GM18519 (cell line): Measurements from ENCODE around the gene ATP1A3.

Experiments used
- ATAC-seq: cut with Tn5 transposase; IDR thresholded peaks from one replicate; pipeline ENCODE4 v1.9.1; 2021; ENCODE audit warnings: mild to moderate bottlenecking, moderate library complexity; ENCODE audit not compliant: unreplicated experiment, low FRiP score

ATP1A3 gene

GRCh38 chr19:41930926-41931592 lies 63.0 kb downstream of the ATP1A3 start:
- no peak for ATAC-seq

GRCh38 chr19:41930322-41930722 lies 63.7 kb downstream of the ATP1A3 start:
- no peak for ATAC-seq

- ATAC-seq = no peak
Measured at GRCh38 chr19:41929536-41930071, 64.4 kb downstream of the ATP1A3 start.

GRCh38 chr19:41928754-41929535 lies 65.1 kb downstream of the ATP1A3 start:
- no peak for ATAC-seq

DNA sequence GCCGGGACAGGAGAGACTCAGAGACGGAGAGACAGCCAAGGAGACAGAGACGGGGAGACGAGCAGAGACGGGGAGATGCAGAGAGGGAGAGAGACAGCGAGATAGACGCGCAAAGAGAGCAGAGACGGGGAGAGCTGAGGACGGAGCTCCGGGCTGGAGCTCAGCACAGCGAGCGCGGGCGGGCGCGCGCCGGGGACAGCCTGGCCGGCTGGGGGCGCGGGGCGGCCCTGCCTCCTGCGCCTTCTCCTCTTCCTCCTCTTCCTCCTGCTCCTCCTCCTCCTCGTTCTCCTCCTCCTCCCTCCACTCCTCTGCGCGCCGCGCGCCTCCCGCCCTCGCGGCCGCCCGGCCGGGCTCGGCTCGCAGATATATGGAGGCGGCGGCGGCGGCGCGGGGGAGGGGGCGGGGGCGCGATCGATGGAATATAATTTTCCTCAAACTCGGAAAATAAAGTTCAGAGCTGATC lies 65.8 kb downstream of the ATP1A3 start, which contains the start of gene ERFL:
TSS of gene ERFL (minus strand) at position 229 of the 463 bp plus-strand sequence. CDS start 15,530 bp downstream, outside the sequence.
- no peak for ATAC-seq

DNA sequence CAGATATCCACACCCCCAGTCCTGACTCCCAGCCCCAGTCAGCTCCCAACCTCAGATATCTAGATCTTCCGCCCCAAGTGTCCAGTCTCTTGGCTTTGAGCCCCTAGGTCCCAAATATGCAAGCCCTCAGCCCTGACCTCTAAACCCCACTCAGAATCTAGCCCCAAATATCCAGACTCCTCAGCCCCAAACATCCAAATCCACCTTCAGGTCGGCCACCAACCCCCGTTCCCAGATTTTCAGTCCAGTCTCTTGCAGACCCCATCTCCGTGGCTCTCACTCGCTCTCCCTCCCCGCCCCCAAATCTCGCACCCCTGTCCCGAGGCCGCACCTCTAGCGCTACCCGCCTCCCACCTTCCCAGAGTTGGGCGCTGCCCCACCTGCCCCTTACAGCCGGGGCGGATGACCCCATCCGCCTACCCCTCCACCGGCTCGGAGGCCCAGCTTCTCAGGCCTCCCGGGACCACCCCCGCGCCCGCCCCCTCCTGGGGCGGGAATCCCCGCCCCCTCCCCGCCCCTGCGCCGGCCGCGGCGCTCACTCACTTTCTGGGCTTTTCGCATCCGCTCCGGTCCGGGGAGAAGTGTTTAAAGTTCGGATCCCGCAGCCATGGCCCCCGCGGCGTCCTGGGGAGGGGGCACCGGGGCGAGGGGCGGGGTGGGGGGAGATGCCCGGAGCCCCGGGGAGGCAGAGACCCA lies 66.4 kb downstream of the ATP1A3 start:
- no peak for ATAC-seq

GRCh38 chr19:41926763-41927496 lies 67.1 kb downstream of the ATP1A3 start:
- ATAC-seq = no peak

DNA sequence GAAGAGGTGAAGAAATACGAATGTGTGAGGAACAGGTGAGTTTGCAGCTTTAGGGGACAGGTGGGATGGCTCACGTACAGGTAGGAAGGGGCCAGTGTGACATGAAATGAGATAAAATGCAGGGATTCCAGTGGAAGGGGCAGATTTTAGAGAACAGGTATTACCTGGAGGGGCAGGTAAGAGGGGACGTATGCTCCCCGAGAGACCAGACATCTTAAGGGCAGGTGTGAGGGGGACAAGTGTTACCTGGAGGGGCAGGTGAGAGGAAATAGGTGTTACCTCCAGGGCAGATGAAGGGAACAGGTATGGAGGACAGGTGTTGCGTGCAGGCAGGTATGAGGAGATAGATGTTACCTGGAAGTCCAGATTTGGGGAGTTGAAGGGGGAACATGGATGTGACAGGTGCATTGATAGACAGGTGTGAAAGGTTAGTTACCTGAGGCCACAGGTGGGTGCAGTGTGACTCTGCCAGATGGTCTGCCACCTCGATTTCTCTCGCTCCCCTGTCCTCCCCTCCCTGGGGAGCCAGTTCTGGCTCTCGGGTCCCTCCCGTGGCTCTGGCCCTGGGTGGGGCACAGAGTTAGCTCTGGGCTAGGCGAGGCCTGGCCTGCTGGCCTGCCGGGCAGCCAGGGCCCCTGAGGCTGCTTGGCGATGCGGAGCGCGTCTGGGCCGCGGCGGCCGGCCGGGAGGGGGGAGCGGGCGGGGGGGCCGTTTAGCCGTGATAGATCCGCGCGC lies 67.8 kb downstream of the ATP1A3 start:
- ATAC-seq = no peak

DNA sequence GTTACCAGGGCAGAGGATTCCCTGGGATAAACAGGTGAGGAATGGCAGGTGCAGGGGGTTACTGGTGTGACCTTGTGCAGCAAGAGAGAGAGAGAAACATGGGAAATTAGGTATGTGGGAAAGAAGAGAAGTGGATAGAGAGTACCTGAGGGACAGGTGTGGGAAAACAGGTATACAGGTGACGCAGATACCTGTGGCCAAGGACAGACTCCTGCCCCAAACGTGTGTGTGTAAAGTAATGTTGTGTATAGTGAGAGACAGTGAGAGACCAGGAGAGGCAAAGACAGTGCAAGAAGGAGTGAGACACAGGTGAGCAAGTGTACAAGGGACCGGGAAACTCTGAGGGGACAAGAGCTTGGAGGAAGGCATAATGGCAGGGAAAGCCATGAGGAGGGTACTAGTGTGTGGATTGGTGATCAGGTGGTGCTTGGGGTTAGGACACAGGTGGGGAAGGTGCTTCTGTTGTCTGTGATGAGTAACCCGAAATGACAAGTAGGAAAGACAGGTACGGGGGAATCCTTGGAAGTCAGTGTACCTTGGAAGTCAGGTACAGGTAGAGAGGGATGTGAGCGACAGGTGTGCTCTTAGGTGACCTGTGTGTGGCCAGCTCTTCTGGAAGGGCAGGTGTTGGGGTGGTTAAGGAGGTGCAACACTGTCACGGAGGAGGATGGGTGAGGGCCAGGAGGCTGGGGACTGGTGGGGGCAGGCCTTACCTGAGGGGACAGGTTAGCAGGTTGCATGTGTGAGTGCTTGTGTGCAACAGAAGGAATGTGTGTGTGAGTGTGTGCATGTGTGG lies 68.6 kb downstream of the ATP1A3 start:
- ATAC-seq = no peak

GRCh38 chr19:41924151-41925145 lies 69.6 kb downstream of the ATP1A3 start:
- ATAC-seq = no peak

DNA sequence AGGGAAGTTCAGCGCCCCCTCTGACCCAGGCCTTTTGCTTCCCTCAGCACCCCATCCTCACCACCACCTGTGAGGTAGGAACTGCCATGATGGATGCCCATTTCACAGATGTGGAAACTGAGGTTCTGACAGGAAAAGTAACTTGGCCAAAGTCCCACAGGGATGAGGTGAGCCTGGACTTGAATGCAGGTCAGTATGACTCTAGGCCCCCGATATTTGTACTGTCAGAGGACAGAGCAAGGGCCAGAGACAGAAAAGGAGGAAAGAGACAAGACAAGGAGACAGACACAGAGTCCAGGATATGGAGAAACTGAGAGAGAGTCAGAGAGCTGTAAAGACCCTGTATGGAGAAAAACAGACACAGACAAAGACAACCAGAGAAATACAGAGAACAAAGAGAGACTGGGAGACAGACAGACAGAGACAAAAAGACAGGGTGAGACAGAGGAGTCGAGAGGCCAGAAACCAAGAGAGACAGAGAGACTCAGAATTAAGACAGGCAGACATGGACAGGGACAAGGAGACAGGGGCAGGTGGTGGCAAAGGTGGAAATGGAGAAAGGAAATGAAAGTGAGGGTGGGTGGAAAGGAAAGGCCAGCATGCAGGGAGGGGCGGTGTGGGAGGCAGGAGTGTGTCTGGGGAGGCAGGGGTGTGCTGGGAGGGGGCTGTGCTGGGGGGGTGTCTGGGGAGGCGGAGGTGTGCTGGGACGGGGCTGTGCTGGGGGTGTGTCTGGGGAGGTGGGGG lies 70.8 kb downstream of the ATP1A3 start:
- ATAC-seq = no peak

DNA sequence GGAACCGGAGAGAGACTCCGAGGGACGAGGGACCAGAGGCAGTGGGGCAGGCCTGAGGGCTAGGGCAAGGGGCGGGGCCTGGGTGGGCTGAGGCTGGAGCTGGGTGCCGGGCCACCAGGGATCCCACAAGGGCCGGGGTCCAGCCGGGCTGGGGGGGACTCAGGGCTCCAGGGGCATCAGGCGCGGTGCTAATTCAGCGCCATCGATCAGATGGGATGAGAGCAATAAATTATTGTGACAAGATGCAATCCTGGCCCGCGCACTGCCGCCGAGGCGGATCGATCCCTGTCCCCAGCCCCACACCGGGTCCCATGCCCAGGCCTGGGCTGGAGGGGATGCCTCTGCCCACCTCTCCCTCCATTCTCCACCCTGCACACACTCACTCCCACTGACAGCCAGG lies 71.4 kb downstream of the ATP1A3 start:
- ATAC-seq = no peak

DNA sequence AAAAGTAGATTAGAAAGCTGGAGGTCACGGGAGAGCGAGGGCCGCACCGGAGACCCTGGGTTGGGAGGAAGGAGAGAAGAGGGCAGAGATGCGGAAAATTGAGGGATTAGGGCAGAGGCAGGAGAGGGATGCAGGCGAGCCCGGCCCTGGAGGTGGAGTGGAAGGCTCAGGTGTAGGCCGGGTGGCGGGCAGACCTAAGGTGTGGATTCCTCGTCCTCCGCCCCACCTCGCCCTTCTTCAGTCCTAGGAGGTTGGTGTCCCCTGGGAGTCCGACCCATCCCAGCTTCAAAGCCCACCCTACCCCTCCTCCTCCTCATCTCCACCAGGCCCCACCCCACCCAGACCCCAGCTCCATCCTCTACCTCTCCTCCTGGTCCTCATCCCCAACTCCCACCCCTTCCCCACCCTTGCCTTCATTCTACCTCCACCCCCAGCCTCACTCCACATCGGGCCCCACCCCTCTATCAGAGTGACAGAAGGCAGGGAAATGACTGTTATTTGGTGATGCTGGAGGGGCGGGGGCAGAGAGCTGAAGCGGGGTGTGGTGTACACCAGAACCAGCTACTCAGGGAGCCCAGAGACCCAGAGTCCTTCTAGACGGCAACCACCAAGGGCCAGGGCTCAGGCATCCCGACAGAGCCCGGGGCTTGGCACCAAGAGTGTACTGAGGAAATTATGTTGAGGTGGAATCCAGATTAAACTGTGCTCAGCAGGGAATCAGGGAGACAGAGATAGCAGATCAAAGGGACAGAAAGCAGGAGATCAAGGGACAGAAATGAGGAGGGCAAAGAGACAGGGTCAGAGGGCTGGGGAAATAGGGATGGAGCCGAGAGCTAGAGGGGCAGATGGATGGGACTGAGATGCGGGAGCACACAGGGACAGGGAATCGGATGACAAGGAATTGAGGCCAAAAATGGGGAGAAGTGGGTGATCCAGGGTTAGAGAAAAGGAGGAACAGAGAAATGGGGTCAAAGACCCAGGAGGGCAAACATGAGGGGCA lies 72.2 kb downstream of the ATP1A3 start:
- no peak for ATAC-seq

GRCh38 chr19:41920882-41921576 lies 73.0 kb downstream of the ATP1A3 start:
- no peak for ATAC-seq
